Measurements from ENCODE around the gene GIPC3. TPM values are rescaled to one million over a fixed set of nuclear protein-coding genes. Genes with fewer than 3 reads are reported as not detected.

GIPC3 gene
- polyA plus RNA-seq, 2 of the 4 experiments (the other 2 are of a cell fraction): 0.05 to 0.12 TPM

DNA sequence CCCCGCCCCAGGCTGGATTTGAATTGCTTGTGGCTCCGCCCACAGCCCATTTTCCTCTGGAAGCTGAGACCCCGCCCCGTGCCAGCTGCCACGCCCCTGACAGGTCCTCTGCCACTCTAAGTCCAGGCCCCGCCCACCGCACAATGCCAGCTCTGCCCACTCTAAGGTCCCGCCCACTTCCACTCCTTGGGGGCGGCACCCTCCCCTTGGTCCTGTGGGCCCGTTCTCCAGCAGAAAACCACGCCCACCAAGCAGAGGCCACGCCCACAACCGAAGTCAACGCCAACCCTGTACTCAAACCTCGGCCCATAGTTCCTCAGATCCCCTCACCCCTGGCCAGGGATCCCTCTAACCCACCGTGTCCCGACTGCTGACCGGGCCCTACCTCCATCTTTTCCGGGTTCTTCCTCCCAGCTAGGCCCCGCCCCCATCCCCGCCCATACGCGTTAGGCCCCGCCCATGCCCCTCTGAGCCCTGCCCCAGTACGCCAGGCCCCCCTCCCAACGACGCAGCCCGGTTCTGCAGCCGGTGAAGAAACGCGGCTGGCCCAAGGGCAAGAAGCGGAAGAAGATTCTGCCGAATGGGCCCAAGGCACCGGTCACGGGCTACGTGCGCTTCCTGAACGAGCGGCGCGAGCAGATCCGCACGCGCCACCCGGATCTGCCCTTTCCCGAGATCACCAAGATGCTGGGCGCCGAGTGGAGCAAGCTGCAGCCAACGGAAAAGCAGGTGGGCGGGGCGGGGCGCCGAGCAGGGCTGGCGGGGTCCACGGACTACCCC is 11.2 kb upstream of the GIPC3 start:
- peaks cover 21% of the 10 kb centered on the region for H3K4me1 ChIP-seq
- no peaks in the 10 kb centered on the region for H3K9me3 ChIP-seq
- CTCF ChIA-PET: interaction anchor here (0.5 to 9.7 kb wide), 6 partner anchors 11 to 72 kb away, joined by 3 to 100 read pairs (median 27); partner anchors contain the start of genes GIPC3 and MFSD12
- no peak for TF ChIP-seq POLR2AphosphoS2 (conservative IDR thresholded peaks at IDR 0.05; ENCODE audit: low read length)
- no peak for TF ChIP-seq BHLHE40 (IDR thresholded peaks at IDR 0.05; ENCODE audit: low read depth, low read length)
- no peak for TF ChIP-seq CHD2 (IDR thresholded peaks at IDR 0.05; ENCODE audit: low read length, partially characterized antibody)
- no peak for TF ChIP-seq CBX2 (IDR thresholded peaks at IDR 0.05; ENCODE audit: borderline replicate concordance, low read depth)
- TF ChIP-seq, protein P1, sequence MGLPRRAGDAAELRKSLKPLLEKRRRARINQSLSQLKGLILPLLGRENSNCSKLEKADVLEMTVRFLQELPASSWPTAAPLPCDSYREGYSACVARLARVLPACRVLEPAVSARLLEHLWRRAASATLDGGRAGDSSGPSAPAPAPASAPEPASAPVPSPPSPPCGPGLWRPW (IDR thresholded peaks at IDR 0.05): no peak
- no peak for TF ChIP-seq HEYL (CRISPR knock-in tag; IDR thresholded peaks at IDR 0.05)
- no peak for TF ChIP-seq MAZ (IDR thresholded peaks at IDR 0.05; ENCODE audit: borderline replicate concordance, low read depth, low read length)
- no peak for TF ChIP-seq REST (IDR thresholded peaks at IDR 0.05)
- TF ChIP-seq, protein P2, sequence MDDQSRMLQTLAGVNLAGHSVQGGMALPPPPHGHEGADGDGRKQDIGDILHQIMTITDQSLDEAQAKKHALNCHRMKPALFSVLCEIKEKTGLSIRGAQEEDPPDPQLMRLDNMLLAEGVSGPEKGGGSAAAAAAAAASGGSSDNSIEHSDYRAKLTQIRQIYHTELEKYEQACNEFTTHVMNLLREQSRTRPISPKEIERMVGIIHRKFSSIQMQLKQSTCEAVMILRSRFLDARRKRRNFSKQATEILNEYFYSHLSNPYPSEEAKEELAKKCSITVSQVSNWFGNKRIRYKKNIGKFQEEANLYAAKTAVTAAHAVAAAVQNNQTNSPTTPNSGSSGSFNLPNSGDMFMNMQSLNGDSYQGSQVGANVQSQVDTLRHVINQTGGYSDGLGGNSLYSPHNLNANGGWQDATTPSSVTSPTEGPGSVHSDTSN (IDR thresholded peaks at IDR 0.05): no peak
- no peak for TF ChIP-seq JUN (IDR thresholded peaks at IDR 0.05)
- no peak for TF ChIP-seq USF2 (IDR thresholded peaks at IDR 0.05)
- no peak for TF ChIP-seq ELK1 (IDR thresholded peaks at IDR 0.05; ENCODE audit: low read depth, low read length)
- no peak for TF ChIP-seq HOXB13 (CRISPR knock-in tag; IDR thresholded peaks at IDR 0.05; ENCODE audit: low read depth)
- no peak for TF ChIP-seq E2F6 (IDR thresholded peaks at IDR 0.05; ENCODE audit: borderline replicate concordance, low read depth)
- POLR2A ChIA-PET: interaction anchor here (0.6 to 1.5 kb wide), 3 partner anchors 9 to 29 kb away, joined by 4 to 14 read pairs (median 6); partner anchors contain the start of gene MFSD12
- H3K4me3 ChIP-seq: peak overlapping the region; percentile 89
- H3K4me2 ChIP-seq: peak overlapping the region; percentile 83
- H3K27ac ChIP-seq: peak overlapping the region; percentile 62 to 92
- FAIRE-seq (no peak), DNase-seq (ENCODE audit: low read depth in 1 of 2, low spot score in 1 of 2) (peak; percentile 45 to 98), ATAC-seq (peak; percentile 28 to 65; a peak in 5 of 6 replicates)
- 86% methylated on average over 25 of the region's 55 CpGs for WGBS (ENCODE audit: missing lambda C conversion rate)

GRCh38 chr19:3575260-3575741 is 10.0 kb upstream of the GIPC3 start:
- ATAC-seq (no peak), DNase-seq (ENCODE audit: low read depth in 1 of 2, low spot score in 1 of 2) (peak in 1 of 2 experiments; percentile 83), FAIRE-seq (no peak)
- H3K4me1 ChIP-seq: peaks cover 17% of the 10 kb centered on the region
- no peak overlapping the region for H3K27ac ChIP-seq
- WGBS (ENCODE audit: missing lambda C conversion rate): 65% methylated on average over 19 of the region's 19 CpGs
- no peaks in the 10 kb centered on the region for H3K9me3 ChIP-seq
- H3K4me3 ChIP-seq: no peak overlapping the region
- POLR2A ChIA-PET: no interaction called here
- CTCF ChIA-PET: interaction anchor here (1.0 to 9.7 kb wide), 18 partner anchors 10 to 167 kb away, joined by 3 to 100 read pairs (median 5); partner anchors contain the start of genes GIPC3, MFSD12 and TEKTIP1
- H3K4me2 ChIP-seq: no peak overlapping the region
- TF ChIP-seq RNF2 (IDR thresholded peaks at IDR 0.05; ENCODE audit: borderline replicate concordance, low read depth): no peak
- TF ChIP-seq TFCP2L1 (CRISPR knock-in tag; IDR thresholded peaks at IDR 0.05): 0 out of 2 replicates have a peak, but pooled peaks have one; percentile 13
- TF ChIP-seq KDM1A (IDR thresholded peaks at IDR 0.05; ENCODE audit: low read depth): peak; percentile 95
- peak; percentile 62 to 73 for TF ChIP-seq RAD21 (conservative IDR thresholded peaks at IDR 0.05 in 1 of 2, IDR thresholded peaks at IDR 0.05 in 1 of 2)
- no peak for TF ChIP-seq BCL3 (IDR thresholded peaks at IDR 0.05)
- TF ChIP-seq USF2 (IDR thresholded peaks at IDR 0.05): no peak
- no peak for TF ChIP-seq RCOR1 (IDR thresholded peaks at IDR 0.05; ENCODE audit: low read depth, low read length)
- peak; percentile 55; the same call in 2 of the 3 replicates for TF ChIP-seq SMC3 (IDR thresholded peaks at IDR 0.05)
